ENCODE measurements around the gene NECTIN1. TPM values are rescaled to one million over a fixed set of nuclear protein-coding genes. Genes with fewer than 3 reads are reported as not detected.

The NECTIN1 gene
- total RNA-seq, 2 experiments from 2014 or later = 2.5 to 3.4 TPM

DNA sequence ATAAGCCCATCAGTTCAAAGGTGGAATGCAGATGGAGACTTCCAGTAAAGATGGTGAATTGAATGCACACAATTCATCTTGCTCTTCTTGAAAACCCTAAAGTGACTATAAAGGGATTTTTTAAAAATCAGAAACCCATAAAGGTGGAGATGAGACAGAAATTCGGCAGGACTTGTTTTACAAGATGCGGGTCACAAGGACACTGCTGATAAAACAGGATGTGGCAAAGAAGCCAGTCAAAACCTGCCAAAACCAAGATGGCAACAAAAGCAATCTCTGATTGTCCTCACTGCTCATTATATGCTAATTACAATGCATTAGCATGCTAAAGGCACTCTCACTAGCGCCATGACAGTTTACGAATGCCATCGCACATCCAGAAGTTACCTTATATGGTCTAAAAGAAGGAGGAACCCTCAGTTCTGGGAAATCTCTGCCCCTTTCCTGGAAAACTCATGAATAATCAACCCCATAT is 137.1 kb downstream of the NECTIN1 start:
- peaks cover 3% of the 10 kb centered on the region in 2 experiments for H3K27me3 ChIP-seq (ENCODE audit: control insufficient read depth in 1 of 2, insufficient read depth in 2 of 2, low read length in 2 of 2)
- ATAC-seq (ENCODE audit: poor library complexity) (no peak), DNase-seq (no peak)
- peaks cover 0 to 15% of the 10 kb centered on the region in 2 experiments for H3K9me3 ChIP-seq (ENCODE audit: control insufficient read depth in 1 of 2, insufficient read depth in 1 of 2, low read length in 2 of 2)
- Mint-ChIP-seq H3K36me3 (ENCODE audit: low read depth) (no peaks in the 10 kb centered on the region), H3K4me3 (no peak overlapping the region), H3K4me1 (ENCODE audit: low read depth) (no peaks in the 10 kb centered on the region), H3K27me3 (peaks cover 21% of the 10 kb centered on the region), H3K9me3 (no peaks in the 10 kb centered on the region), H3K27ac (no peak overlapping the region)
- ChIA-PET POLR2A (no interaction called here), CTCF (no interaction called here)
- TF ChIP-seq, protein P1, sequence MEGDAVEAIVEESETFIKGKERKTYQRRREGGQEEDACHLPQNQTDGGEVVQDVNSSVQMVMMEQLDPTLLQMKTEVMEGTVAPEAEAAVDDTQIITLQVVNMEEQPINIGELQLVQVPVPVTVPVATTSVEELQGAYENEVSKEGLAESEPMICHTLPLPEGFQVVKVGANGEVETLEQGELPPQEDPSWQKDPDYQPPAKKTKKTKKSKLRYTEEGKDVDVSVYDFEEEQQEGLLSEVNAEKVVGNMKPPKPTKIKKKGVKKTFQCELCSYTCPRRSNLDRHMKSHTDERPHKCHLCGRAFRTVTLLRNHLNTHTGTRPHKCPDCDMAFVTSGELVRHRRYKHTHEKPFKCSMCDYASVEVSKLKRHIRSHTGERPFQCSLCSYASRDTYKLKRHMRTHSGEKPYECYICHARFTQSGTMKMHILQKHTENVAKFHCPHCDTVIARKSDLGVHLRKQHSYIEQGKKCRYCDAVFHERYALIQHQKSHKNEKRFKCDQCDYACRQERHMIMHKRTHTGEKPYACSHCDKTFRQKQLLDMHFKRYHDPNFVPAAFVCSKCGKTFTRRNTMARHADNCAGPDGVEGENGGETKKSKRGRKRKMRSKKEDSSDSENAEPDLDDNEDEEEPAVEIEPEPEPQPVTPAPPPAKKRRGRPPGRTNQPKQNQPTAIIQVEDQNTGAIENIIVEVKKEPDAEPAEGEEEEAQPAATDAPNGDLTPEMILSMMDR (IDR thresholded peaks at IDR 0.05) = no peak
- no peak overlapping the region for H3K27ac ChIP-seq (ENCODE audit: low read depth in 1 of 2, low read length in 2 of 2)
- no peak overlapping the region for H3K4me3 ChIP-seq (ENCODE audit: low read length)
- intact Hi-C loops (cut with DNase I, micrococcal nuclease) = no loop called here
- no peaks in the 10 kb centered on the region for H3K4me1 ChIP-seq (ENCODE audit: insufficient read depth, low read length)
- no peaks in the 10 kb centered on the region for H3K36me3 ChIP-seq (ENCODE audit: insufficient read depth, low read length)

DNA sequence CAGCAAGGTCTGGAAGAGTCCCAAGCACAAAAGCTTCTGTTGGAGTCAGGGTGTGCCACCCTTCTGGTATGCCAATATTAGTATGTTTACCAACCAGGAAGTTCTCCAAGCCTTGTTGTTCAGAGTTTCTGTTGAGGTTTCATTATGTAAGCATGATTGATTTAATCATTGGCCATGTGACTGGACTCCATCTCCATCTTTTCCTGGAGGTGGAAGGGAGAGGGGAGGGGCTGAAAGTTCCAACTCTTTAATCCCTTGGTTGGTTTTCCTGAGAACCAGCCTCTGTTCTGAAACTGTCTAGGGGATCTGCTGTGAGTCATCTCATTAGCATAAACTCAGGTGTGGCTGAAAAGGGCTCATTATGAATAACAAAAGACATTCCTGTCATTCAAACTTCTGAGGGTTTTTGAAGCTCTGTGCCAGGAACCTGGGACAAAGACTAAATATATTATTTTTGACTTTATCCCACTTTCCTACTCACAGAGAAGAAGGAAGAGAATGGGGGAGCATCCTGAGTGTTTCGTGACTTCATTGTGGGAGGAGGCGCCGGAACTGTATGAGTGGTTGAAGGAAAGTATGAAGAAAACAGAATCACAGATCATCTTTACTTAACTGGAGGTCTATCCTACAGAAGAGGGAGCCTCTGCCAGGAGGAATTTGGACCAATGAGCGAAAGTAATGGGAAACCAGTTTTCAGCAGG is 138.2 kb downstream of the NECTIN1 start:
- CTCF ChIA-PET = no interaction called here
- DNase-seq = no peak
- Mint-ChIP-seq H3K36me3 (ENCODE audit: low read depth) (no peaks in the 10 kb centered on the region), H3K9me3 (no peaks in the 10 kb centered on the region), H3K4me3 (no peak overlapping the region), H3K4me1 (ENCODE audit: low read depth) (no peaks in the 10 kb centered on the region), H3K27me3 (peaks cover 29% of the 10 kb centered on the region), H3K27ac (no peak overlapping the region)
- H3K9me3 ChIP-seq (ENCODE audit: control insufficient read depth in 1 of 2, insufficient read depth in 1 of 2, low read length in 2 of 2) = peaks cover 0 to 15% of the 10 kb centered on the region in 2 experiments
- H3K27ac ChIP-seq (ENCODE audit: low read depth in 1 of 2, low read length in 2 of 2) = no peak overlapping the region
- no peaks in the 10 kb centered on the region for H3K36me3 ChIP-seq (ENCODE audit: insufficient read depth, low read length)
- POLR2A ChIA-PET = no interaction called here
- no peak overlapping the region for H3K4me3 ChIP-seq (ENCODE audit: low read length)
- peaks cover 9 to 11% of the 10 kb centered on the region in 2 experiments for H3K27me3 ChIP-seq (ENCODE audit: control insufficient read depth in 1 of 2, insufficient read depth in 2 of 2, low read length in 2 of 2)
- no peak for ATAC-seq (ENCODE audit: poor library complexity)
- TF ChIP-seq, protein P1 (IDR thresholded peaks at IDR 0.05) = no peak
- no peaks in the 10 kb centered on the region for H3K4me1 ChIP-seq (ENCODE audit: insufficient read depth, low read length)
- intact Hi-C loops (cut with DNase I, micrococcal nuclease) = no loop called here

DNA sequence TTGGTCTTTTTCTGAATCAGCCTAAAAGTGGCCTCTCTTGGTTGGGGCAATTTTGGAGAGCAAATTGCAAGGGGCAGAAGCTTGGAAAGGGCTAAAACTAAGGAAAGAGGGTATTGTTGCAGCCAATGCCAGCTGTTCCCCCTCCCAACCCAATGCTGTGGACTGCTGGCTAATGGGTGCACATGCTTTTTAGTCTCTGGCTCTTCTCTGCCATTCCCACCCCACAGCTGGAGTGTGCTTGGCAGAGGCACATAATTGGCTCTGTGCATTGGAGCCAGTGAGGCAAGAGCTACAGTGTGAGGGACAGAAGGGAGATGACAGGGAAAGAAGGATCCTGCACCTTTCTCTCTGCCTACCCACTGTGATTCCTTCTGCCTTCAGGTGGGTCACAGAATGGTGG is 140.0 kb downstream of the NECTIN1 start:
- ChIA-PET POLR2A (no interaction called here), CTCF (no interaction called here)
- TF ChIP-seq, protein P1 (IDR thresholded peaks at IDR 0.05) = no peak
- no peaks in the 10 kb centered on the region for H3K36me3 Mint-ChIP-seq (ENCODE audit: low read depth)
- no peak for ATAC-seq (ENCODE audit: poor library complexity)
- peaks cover 0 to 30% of the 10 kb centered on the region in 2 experiments for H3K9me3 ChIP-seq (ENCODE audit: control insufficient read depth in 1 of 2, insufficient read depth in 1 of 2, low read length in 2 of 2)
- no peak for DNase-seq
- H3K9me3 Mint-ChIP-seq = no peaks in the 10 kb centered on the region
- H3K27ac ChIP-seq (ENCODE audit: low read depth in 1 of 2, low read length in 2 of 2) = no peak overlapping the region
- no peaks in the 10 kb centered on the region for H3K36me3 ChIP-seq (ENCODE audit: insufficient read depth, low read length)
- no peak overlapping the region for H3K4me3 ChIP-seq (ENCODE audit: low read length)
- H3K27me3 ChIP-seq (ENCODE audit: control insufficient read depth in 1 of 2, insufficient read depth in 2 of 2, low read length in 2 of 2) = peaks cover 26% of the 10 kb centered on the region in 2 experiments
- H3K4me1 ChIP-seq (ENCODE audit: insufficient read depth, low read length) = peaks cover 13% of the 10 kb centered on the region
- no peak overlapping the region for H3K4me3 Mint-ChIP-seq
- H3K27ac Mint-ChIP-seq = no peak overlapping the region
- H3K27me3 Mint-ChIP-seq = peaks cover 37% of the 10 kb centered on the region
- intact Hi-C loops (cut with DNase I, micrococcal nuclease) = no loop called here
- no peaks in the 10 kb centered on the region for H3K4me1 Mint-ChIP-seq (ENCODE audit: low read depth)

All from CD4-positive, alpha-beta T cell (primary cell).